Central memory CD8-positive, alpha-beta T cell (primary cell): ENCODE data around the gene ACOX2.

Experiments
- ATAC-seq: fragments of 150-1000 bp; cut with Tn5 transposase; replicated peaks from 2 replicates; pipeline ENCODE4 v1.10.0; 2022; ENCODE audit warnings: mild to moderate bottlenecking, moderate FRiP score, moderate number of reproducible peaks; ENCODE audit not compliant: poor library complexity, severe bottlenecking; ENCODE audit errors: extremely low read depth
- DNase-seq, 2 donors: peaks; one replicate each; pipeline ENCODE4 v3.0.0; 2021; ENCODE audit warnings: low spot score in 2 of 2
- H3K27ac Mint-ChIP-seq: one replicate; pipeline ENCODE4 v1.8.0; 2022; ENCODE audit warnings: low read depth, mild to moderate bottlenecking, moderate library complexity, mixed read lengths
- H3K27me3 Mint-ChIP-seq: one replicate; pipeline ENCODE4 v1.8.0; 2022; ENCODE audit warnings: mixed read lengths
- H3K36me3 Mint-ChIP-seq: one replicate; pipeline ENCODE4 v1.8.0; 2022; ENCODE audit warnings: mild to moderate bottlenecking, moderate library complexity, mixed read lengths; ENCODE audit not compliant: insufficient read depth
- H3K4me1 Mint-ChIP-seq: one replicate; pipeline ENCODE4 v1.8.0; 2022; ENCODE audit warnings: mixed read lengths
- H3K4me3 Mint-ChIP-seq: one replicate; pipeline ENCODE4 v1.8.0; 2022; ENCODE audit warnings: mild to moderate bottlenecking, moderate library complexity, mixed read lengths
- H3K9me3 Mint-ChIP-seq: one replicate; pipeline ENCODE4 v1.8.0; 2022; ENCODE audit warnings: mixed read lengths

The ACOX2 gene

DNA sequence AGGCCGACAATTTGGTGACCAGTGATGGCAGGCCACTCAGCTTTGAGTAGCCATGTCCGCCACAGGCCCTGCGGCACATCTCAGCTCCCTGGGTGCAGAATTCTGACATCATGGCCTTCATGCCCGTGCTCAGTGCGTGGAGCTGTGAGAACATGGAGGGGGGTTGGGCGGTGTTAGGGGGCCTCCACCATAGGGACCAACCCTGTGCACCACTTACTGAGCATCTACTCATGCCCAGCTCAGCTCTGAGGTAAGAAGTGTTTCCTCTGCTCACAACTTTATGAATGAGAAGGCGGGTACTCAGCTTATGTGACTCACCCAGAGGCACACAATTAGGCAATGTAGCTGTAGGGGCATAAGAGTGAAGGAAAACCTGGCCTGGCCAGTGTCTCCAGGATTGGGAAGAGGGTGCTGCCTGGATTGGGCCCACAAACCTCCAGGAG, 10.5 kb downstream of the ACOX2 start:
- no peaks in the 10 kb centered on the region for H3K4me1 Mint-ChIP-seq
- no peaks in the 10 kb centered on the region for H3K27me3 Mint-ChIP-seq
- H3K27ac Mint-ChIP-seq, result no peak overlapping the region
- DNase-seq (no peak), ATAC-seq (no peak)
- peaks cover 2% of the 10 kb centered on the region for H3K36me3 Mint-ChIP-seq
- H3K9me3 Mint-ChIP-seq, result no peaks in the 10 kb centered on the region
- H3K4me3 Mint-ChIP-seq, result no peak overlapping the region

- no peak overlapping the region for H3K4me3 Mint-ChIP-seq
Observed at GRCh38 chr3:58524326-58524888, 12.6 kb downstream of the ACOX2 start.

GRCh38 chr3:58522759-58523425, 14.1 kb downstream of the ACOX2 start:
- H3K27ac Mint-ChIP-seq, result no peak overlapping the region
- peaks cover 2% of the 10 kb centered on the region for H3K36me3 Mint-ChIP-seq
- H3K9me3 Mint-ChIP-seq, result no peaks in the 10 kb centered on the region
- no peaks in the 10 kb centered on the region for H3K4me1 Mint-ChIP-seq
- H3K4me3 Mint-ChIP-seq, result no peak overlapping the region
- ATAC-seq (no peak), DNase-seq (no peak)
- no peaks in the 10 kb centered on the region for H3K27me3 Mint-ChIP-seq

More at GRCh38 chr3:58524326-58524888, 12.6 kb downstream of the ACOX2 start:
- no peaks in the 10 kb centered on the region for H3K27me3 Mint-ChIP-seq
- no peak overlapping the region for H3K27ac Mint-ChIP-seq
- H3K4me1 Mint-ChIP-seq, result no peaks in the 10 kb centered on the region
- DNase-seq, result no peak
- H3K9me3 Mint-ChIP-seq, result no peaks in the 10 kb centered on the region
- ATAC-seq, result no peak
- peaks cover 2% of the 10 kb centered on the region for H3K36me3 Mint-ChIP-seq

DNA sequence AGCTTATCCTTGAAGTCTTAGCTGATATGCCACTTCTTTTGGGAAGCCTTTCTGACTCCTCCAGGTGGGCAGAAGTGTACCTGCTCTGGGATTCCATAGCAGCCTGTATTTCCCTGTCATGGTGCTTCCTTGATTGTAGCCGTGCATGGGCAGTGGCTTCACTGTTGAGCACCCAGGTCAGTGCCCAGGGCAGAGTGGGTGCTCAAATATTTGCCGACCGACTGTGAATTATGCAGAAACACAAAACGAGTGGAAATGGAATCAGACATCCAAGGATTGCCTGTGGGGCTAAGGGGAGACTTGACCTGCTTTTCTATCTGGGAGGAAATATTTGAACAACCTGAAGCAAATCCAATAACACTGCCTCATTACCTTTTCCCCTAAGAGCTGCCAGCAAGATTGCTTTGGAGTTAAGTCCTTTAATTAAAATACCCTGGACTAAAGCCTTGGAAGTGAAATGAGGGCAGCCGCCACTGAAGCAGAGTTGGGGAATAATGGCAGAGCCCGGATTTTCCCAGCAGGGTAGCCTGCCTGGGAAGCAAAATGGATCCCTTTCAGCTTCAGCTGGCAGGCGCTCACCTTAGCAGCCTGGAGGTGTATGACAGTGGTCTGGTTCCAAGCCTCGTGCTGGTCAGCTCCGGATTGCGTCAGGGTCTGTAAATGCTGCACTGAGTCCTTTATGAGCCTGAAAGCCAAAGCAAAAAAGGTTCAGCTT, 14.9 kb downstream of the ACOX2 start:
- DNase-seq (no peak), ATAC-seq (no peak)
- H3K27me3 Mint-ChIP-seq, result no peaks in the 10 kb centered on the region
- H3K4me1 Mint-ChIP-seq, result no peaks in the 10 kb centered on the region
- H3K27ac Mint-ChIP-seq, result peak overlapping the region; percentile 10
- H3K9me3 Mint-ChIP-seq, result no peaks in the 10 kb centered on the region
- no peak overlapping the region for H3K4me3 Mint-ChIP-seq
- H3K36me3 Mint-ChIP-seq, result peaks cover 2% of the 10 kb centered on the region

DNA sequence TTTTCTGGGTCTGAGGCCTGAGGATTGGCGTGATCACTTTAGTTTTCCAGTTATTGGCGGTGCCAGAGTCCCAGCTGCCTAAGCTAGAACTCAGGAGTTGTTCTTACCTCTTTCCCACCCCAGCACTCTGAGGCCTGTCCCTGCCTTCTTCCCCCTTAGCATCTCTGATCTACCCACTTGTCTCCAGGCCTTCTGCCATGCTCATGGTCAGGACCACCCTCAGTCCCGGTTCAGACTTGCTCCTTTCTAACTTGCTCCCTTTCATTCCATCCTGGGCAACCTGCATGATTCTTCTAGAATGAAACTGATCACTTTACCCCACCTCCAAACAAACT, 15.7 kb downstream of the ACOX2 start:
- H3K27me3 Mint-ChIP-seq, result no peaks in the 10 kb centered on the region
- DNase-seq, result no peak
- H3K27ac Mint-ChIP-seq, result peak overlapping the region; percentile 10
- peaks cover 2% of the 10 kb centered on the region for H3K36me3 Mint-ChIP-seq
- no peak for ATAC-seq
- no peaks in the 10 kb centered on the region for H3K9me3 Mint-ChIP-seq
- no peaks in the 10 kb centered on the region for H3K4me1 Mint-ChIP-seq
- no peak overlapping the region for H3K4me3 Mint-ChIP-seq

GRCh38 chr3:58520403-58521335, 16.3 kb downstream of the ACOX2 start:
- Mint-ChIP-seq H3K36me3 (peaks cover 2% of the 10 kb centered on the region), H3K9me3 (no peaks in the 10 kb centered on the region), H3K4me1 (no peaks in the 10 kb centered on the region), H3K27ac (no peak overlapping the region), H3K27me3 (no peaks in the 10 kb centered on the region), H3K4me3 (no peak overlapping the region)
- DNase-seq (no peak), ATAC-seq (no peak)

- Mint-ChIP-seq H3K27me3 (no peaks in the 10 kb centered on the region), H3K4me3 (no peak overlapping the region), H3K9me3 (no peaks in the 10 kb centered on the region), H3K27ac (no peak overlapping the region), H3K4me1 (no peaks in the 10 kb centered on the region), H3K36me3 (peaks cover under 1% of the 10 kb centered on the region)
- DNase-seq, result no peak
- no peak for ATAC-seq
Observed at GRCh38 chr3:58519668-58520402, 17.2 kb downstream of the ACOX2 start.

GRCh38 chr3:58518291-58518789, 18.6 kb downstream of the ACOX2 start:
- ATAC-seq (no peak), DNase-seq (no peak)
- Mint-ChIP-seq H3K36me3 (no peaks in the 10 kb centered on the region), H3K4me3 (no peak overlapping the region), H3K27ac (no peak overlapping the region), H3K27me3 (no peaks in the 10 kb centered on the region), H3K9me3 (no peaks in the 10 kb centered on the region), H3K4me1 (no peaks in the 10 kb centered on the region)

- Mint-ChIP-seq H3K4me3 (no peak overlapping the region), H3K27ac (no peak overlapping the region), H3K9me3 (no peaks in the 10 kb centered on the region), H3K4me1 (no peaks in the 10 kb centered on the region), H3K27me3 (no peaks in the 10 kb centered on the region), H3K36me3 (no peaks in the 10 kb centered on the region)
- DNase-seq (no peak), ATAC-seq (no peak)
Observed at GRCh38 chr3:58514405-58514804, 22.6 kb downstream of the ACOX2 start.

DNA sequence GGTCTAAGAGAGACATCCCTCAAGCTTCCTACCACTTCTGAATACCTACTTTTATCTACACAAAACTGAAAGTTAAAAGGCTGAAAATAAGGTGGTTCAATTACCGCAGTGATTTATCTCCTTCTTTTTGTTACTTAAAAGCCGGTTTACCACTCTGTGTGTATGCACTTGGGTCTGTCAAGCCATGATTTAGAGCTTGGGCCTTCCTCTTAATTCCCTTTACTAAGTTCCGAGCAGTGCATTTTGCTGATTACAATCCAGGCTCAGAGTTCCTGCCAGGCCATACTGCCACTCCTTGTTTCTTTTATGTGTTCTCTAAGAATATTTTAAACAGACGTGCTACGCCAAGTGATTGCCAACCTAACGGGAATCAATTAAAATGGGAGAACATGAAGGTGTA, 28.6 kb downstream of the ACOX2 start:
- Mint-ChIP-seq H3K27ac (no peak overlapping the region), H3K4me3 (no peak overlapping the region), H3K4me1 (no peaks in the 10 kb centered on the region)

DNA sequence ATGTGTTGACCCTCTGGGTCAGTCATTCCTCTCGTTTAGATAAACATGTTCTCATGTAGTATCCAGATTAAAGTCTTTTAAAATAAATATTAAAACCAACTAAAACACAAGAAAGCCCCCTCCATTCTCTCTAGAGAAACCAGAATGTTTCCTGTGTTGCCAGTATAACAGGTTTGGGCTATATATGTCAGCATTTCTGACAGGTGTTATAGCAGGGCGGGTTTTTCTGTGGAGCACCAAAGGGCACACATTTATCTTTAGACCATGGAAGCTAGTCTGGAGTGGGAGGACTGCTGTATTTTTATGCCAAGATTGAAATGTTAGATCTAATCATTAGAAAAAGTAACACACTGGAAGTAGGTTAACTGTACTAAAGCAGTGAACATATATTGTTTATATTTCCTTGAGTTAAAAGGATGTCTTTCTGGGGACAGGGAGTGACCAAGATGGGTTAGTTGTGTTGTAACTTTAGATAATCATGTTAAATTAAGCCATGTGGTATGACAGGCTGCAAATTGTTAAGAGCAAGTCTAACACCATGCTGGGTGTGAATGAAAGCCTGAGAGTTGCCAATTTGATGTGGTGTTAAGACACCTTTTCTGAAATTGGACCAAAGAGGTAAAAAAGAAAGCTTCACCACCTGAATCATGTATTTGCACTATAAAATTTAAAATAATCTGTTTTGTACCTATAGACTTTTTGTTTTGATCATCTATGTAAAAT, 29.5 kb downstream of the ACOX2 start:
- peaks cover 5% of the 10 kb centered on the region for H3K36me3 Mint-ChIP-seq
- H3K27ac Mint-ChIP-seq, result no peak overlapping the region
- H3K27me3 Mint-ChIP-seq, result no peaks in the 10 kb centered on the region
- no peaks in the 10 kb centered on the region for H3K4me1 Mint-ChIP-seq
- DNase-seq, result no peak
- no peak overlapping the region for H3K4me3 Mint-ChIP-seq
- no peaks in the 10 kb centered on the region for H3K9me3 Mint-ChIP-seq
- no peak for ATAC-seq

More for the DNA sequence above, 28.6 kb downstream of the ACOX2 start:
- Mint-ChIP-seq H3K9me3 (no peaks in the 10 kb centered on the region), H3K27me3 (no peaks in the 10 kb centered on the region), H3K36me3 (peaks cover 5% of the 10 kb centered on the region)
- no peak for DNase-seq
- ATAC-seq, result no peak
